ENCODE measurements around the gene SLC35B1. TPM values are rescaled to one million over a fixed set of nuclear protein-coding genes. Genes with fewer than 3 reads are reported as not detected.

The SLC35B1 gene
- total and polyA plus RNA-seq, 2 experiments from 2014 or later: 98.1 to 99.8 TPM

- H3K36me3 ChIP-seq (replicated peaks; ENCODE audit: insufficient read depth, low read depth): no peaks in the 10 kb centered on the region
- TF ChIP-seq EZH2 (IDR thresholded peaks at IDR 0.05; ENCODE audit: borderline replicate concordance): no peak
- no peak for TF ChIP-seq CTCF (IDR thresholded peaks at IDR 0.05; ENCODE audit: poor library complexity)
- no peak for TF ChIP-seq EZH2phosphoT487 (IDR thresholded peaks at IDR 0.05; ENCODE audit: low read depth, severe bottlenecking, unreplicated experiment)
- peak overlapping the region; percentile 58 for H3K27ac ChIP-seq
- H3K79me2 ChIP-seq: no peaks in the 10 kb centered on the region
- H3K9me2 ChIP-seq (replicated peaks; ENCODE audit: insufficient read depth): no peaks in the 10 kb centered on the region
- no peaks in the 10 kb centered on the region for H4K20me1 ChIP-seq (ENCODE audit: insufficient read depth, poor library complexity, severe bottlenecking)
- H3K4me2 ChIP-seq: no peak overlapping the region
- H3K4me3 ChIP-seq: no peak overlapping the region
- no peak for DNase-seq (ENCODE audit: low spot score)
- WGBS (ENCODE audit: low lambda C conversion rate, missing lambda C conversion rate): 54% methylated on average over 8 of the region's 8 CpGs
- peaks cover 5% of the 10 kb centered on the region for H3K27me3 ChIP-seq
- H2AFZ ChIP-seq: no peak overlapping the region
- H3K9me3 ChIP-seq (ENCODE audit: low read depth): no peaks in the 10 kb centered on the region
- no peaks in the 10 kb centered on the region for H3K4me1 ChIP-seq (ENCODE audit: insufficient read depth)
Measured at GRCh38 chr17:49691677-49692191, 16.0 kb downstream of the SLC35B1 start.

GRCh38 chr17:49691086-49691676 lies 16.6 kb downstream of the SLC35B1 start:
- no peaks in the 10 kb centered on the region for H3K36me3 ChIP-seq (replicated peaks; ENCODE audit: insufficient read depth, low read depth)
- H3K27ac ChIP-seq: peak overlapping the region; percentile 58
- no peaks in the 10 kb centered on the region for H3K4me1 ChIP-seq (ENCODE audit: insufficient read depth)
- H3K4me3 ChIP-seq: no peak overlapping the region
- WGBS (ENCODE audit: low lambda C conversion rate, missing lambda C conversion rate): 70% methylated on average over 9 of the region's 9 CpGs
- TF ChIP-seq CTCF (IDR thresholded peaks at IDR 0.05; ENCODE audit: poor library complexity) (no peak), EZH2 (IDR thresholded peaks at IDR 0.05; ENCODE audit: borderline replicate concordance) (no peak), EZH2phosphoT487 (IDR thresholded peaks at IDR 0.05; ENCODE audit: low read depth, severe bottlenecking, unreplicated experiment) (no peak)
- H3K4me2 ChIP-seq: no peak overlapping the region
- H3K79me2 ChIP-seq: no peaks in the 10 kb centered on the region
- H3K9me2 ChIP-seq (replicated peaks; ENCODE audit: insufficient read depth): no peaks in the 10 kb centered on the region
- peaks cover 5% of the 10 kb centered on the region for H3K27me3 ChIP-seq
- no peak overlapping the region for H2AFZ ChIP-seq
- DNase-seq (ENCODE audit: low spot score): peak; percentile 19
- H4K20me1 ChIP-seq (ENCODE audit: insufficient read depth, poor library complexity, severe bottlenecking): no peaks in the 10 kb centered on the region
- H3K9me3 ChIP-seq (ENCODE audit: low read depth): no peaks in the 10 kb centered on the region

- Histone ChIP-seq H2AFZ (no peak overlapping the region), H3K9me2 (replicated peaks; ENCODE audit: insufficient read depth) (no peaks in the 10 kb centered on the region), H3K27me3 (peaks cover 5% of the 10 kb centered on the region), H3K36me3 (replicated peaks; ENCODE audit: insufficient read depth, low read depth) (no peaks in the 10 kb centered on the region), H3K4me1 (ENCODE audit: insufficient read depth) (no peaks in the 10 kb centered on the region), H3K9me3 (ENCODE audit: low read depth) (no peaks in the 10 kb centered on the region), H3K27ac (no peak overlapping the region), H3K79me2 (no peaks in the 10 kb centered on the region), H4K20me1 (ENCODE audit: insufficient read depth, poor library complexity, severe bottlenecking) (no peaks in the 10 kb centered on the region), H3K4me2 (no peak overlapping the region), H3K4me3 (no peak overlapping the region)
- TF ChIP-seq CTCF (IDR thresholded peaks at IDR 0.05; ENCODE audit: poor library complexity): no peak
- no peak for TF ChIP-seq EZH2phosphoT487 (IDR thresholded peaks at IDR 0.05; ENCODE audit: low read depth, severe bottlenecking, unreplicated experiment)
- TF ChIP-seq EZH2 (IDR thresholded peaks at IDR 0.05; ENCODE audit: borderline replicate concordance): no peak
- no peak for DNase-seq (ENCODE audit: low spot score)
- 91% methylated on average over 2 of the region's 2 CpGs for WGBS (ENCODE audit: low lambda C conversion rate, missing lambda C conversion rate)
Measured at GRCh38 chr17:49690256-49690655, 17.5 kb downstream of the SLC35B1 start.
